HEK293T (cell line): ENCODE results near the gene SEMA7A.

Experiments used
- CTCF ChIA-PET: fragments of 350-600 bp; formaldehyde crosslinking; extraction: SDS; loops from one replicate; lab custom pipeline; 2021; ENCODE audit warnings: antibody characterized with exemption, inconsistent platforms; lab: Yijun Ruan, JAX
- POLR2A ChIA-PET: fragments of 350-600 bp; formaldehyde crosslinking; extraction: SDS; loops from one replicate; lab custom pipeline; 2020; ENCODE audit warnings: antibody characterized with exemption, inconsistent platforms; lab: Yijun Ruan, JAX
- DNase-seq: peaks from one replicate; pipeline ENCODE4 v3.0.0; 2012; ENCODE audit warnings: mixed read lengths; ENCODE audit errors: extremely low spot score
- ARNT ChIP-seq: fragments of 450-650 bp; IDR thresholded peaks from 2 replicates; pipeline ENCODE4 v1.6.1; 2017; ENCODE audit warnings: mild to moderate bottlenecking
- BHLHE40 ChIP-seq: fragments of 450-650 bp; IDR thresholded peaks from 2 replicates; pipeline ENCODE4 v1.6.1; 2016; ENCODE audit warnings: mild to moderate bottlenecking, moderate library complexity, borderline replicate concordance
- CTBP1 ChIP-seq: fragments of 450-650 bp; IDR thresholded peaks from 2 replicates; pipeline ENCODE4 v1.6.1; 2016; ENCODE audit warnings: borderline replicate concordance
- ELF4 ChIP-seq: fragments of 450-650 bp; IDR thresholded peaks from 2 replicates; pipeline ENCODE4 v1.6.1; 2017; ENCODE audit warnings: antibody characterized with exemption
- FOXA1 ChIP-seq: fragments of 450-650 bp; IDR thresholded peaks from 2 replicates; pipeline ENCODE4 v1.6.1; 2016; ENCODE audit warnings: mild to moderate bottlenecking
- FOXK2 ChIP-seq: fragments of 450-650 bp; IDR thresholded peaks from 2 replicates; pipeline ENCODE4 v1.6.1; 2016; ENCODE audit warnings: mild to moderate bottlenecking
- FOXM1 ChIP-seq: fragments of 450-650 bp; IDR thresholded peaks from 2 replicates; pipeline ENCODE4 v1.6.1; 2017; ENCODE audit warnings: mild to moderate bottlenecking, borderline replicate concordance
- HDGF ChIP-seq: fragments of 450-650 bp; IDR thresholded peaks from 2 replicates; pipeline ENCODE4 v1.6.1; 2017; ENCODE audit warnings: antibody characterized with exemption, borderline replicate concordance
- L3MBTL2 ChIP-seq: fragments of 450-650 bp; conservative IDR thresholded peaks from 2 replicates; pipeline ENCODE4 v1.6.1; 2016; ENCODE audit warnings: mild to moderate bottlenecking
- LEF1 ChIP-seq: fragments of 450-650 bp; IDR thresholded peaks from 2 replicates; pipeline ENCODE4 v1.6.1; 2017; ENCODE audit warnings: mild to moderate bottlenecking, borderline replicate concordance
- NFRKB ChIP-seq: fragments of 450-650 bp; IDR thresholded peaks from 2 replicates; pipeline ENCODE4 v1.6.1; 2016; ENCODE audit warnings: mild to moderate bottlenecking, moderate library complexity
- PKNOX1 ChIP-seq: fragments of 450-650 bp; IDR thresholded peaks from 2 replicates; pipeline ENCODE4 v1.6.1; 2016
- SP1 ChIP-seq: fragments of 450-650 bp; IDR thresholded peaks from 2 replicates; pipeline ENCODE4 v1.6.1; 2017
- SUZ12 ChIP-seq: fragments of 450-650 bp; IDR thresholded peaks from 2 replicates; pipeline ENCODE4 v1.6.1; 2016; ENCODE audit warnings: mild to moderate bottlenecking
- TARDBP ChIP-seq: fragments of 450-650 bp; IDR thresholded peaks from 2 replicates; pipeline ENCODE4 v1.6.1; 2016
- ZNF384 ChIP-seq: fragments of 450-650 bp; IDR thresholded peaks from 2 replicates; pipeline ENCODE4 v1.6.1; 2016

SEMA7A gene

DNA sequence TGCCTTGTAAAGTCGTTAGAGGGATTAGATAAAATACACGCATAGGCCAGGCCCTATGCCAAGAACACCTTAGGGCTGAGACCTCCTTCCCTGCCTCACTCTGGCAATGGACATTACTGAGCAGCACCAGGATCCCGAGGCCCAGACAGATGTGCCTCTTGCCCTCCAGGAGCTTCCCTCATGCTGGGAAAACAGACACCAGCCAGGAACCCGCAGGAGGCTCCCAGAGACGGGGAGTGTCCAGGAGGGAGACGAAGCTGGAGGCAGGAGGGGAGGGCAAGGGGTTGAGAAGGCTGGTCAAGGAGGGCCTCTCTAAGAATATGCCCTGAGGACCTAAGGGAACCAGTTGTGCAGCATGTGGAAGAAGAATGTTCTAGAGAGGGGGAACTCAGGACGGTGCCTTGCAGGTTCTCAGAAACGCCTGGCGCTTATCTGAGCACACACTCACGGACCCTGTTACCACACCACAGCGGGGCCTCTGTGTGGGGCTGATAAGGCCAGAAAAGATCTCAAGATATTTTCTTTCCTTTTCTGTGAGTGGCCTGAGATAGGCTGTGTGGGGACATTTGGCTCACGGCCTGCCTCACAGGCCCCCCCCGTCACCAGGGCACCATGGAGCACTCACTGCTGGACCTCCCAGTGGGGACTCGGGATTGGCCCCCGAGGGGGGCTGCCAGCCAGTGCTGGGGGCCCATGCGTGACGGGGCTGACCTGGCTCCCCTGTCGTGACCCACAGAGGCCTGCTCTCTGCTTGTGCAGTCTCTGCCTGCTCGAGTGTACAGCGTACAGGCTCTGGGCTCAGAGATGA, 44.3 kb downstream of the SEMA7A start:
- ChIA-PET POLR2A (interaction anchor here (1.2 kb wide), 1 partner anchor 371 kb away, joined by 3 read pairs; no protein-coding TSS in a partner anchor), CTCF (interaction anchor here (0.6 kb wide), 1 partner anchor 398 kb away, joined by 3 read pairs; no protein-coding TSS in a partner anchor)
- no peak for DNase-seq
- no peak for TF ChIP-seq NFRKB
- TF ChIP-seq ZNF384 = no peak
- no peak for TF ChIP-seq PKNOX1
- no peak for TF ChIP-seq BHLHE40

GRCh38 chr15:74388363-74388951, 45.3 kb downstream of the SEMA7A start:
- ChIA-PET CTCF (interaction anchor here (0.9 kb wide), 1 partner anchor 52 kb away, joined by 3 read pairs; no protein-coding TSS in a partner anchor), POLR2A (interaction anchor here (1.2 kb wide), 1 partner anchor 372 kb away, joined by 3 read pairs; no protein-coding TSS in a partner anchor)
- TF ChIP-seq HDGF (no peak), FOXA1 (no peak), BHLHE40 (no peak), LEF1 (no peak), ZNF384 (no peak), PKNOX1 (no peak), ARNT (no peak), L3MBTL2 (no peak), SUZ12 (no peak), ELF4 (no peak), TARDBP (no peak), CTBP1 (no peak), FOXK2 (no peak), SP1 (no peak), NFRKB (no peak), FOXM1 (no peak)
- DNase-seq = no peak

DNA sequence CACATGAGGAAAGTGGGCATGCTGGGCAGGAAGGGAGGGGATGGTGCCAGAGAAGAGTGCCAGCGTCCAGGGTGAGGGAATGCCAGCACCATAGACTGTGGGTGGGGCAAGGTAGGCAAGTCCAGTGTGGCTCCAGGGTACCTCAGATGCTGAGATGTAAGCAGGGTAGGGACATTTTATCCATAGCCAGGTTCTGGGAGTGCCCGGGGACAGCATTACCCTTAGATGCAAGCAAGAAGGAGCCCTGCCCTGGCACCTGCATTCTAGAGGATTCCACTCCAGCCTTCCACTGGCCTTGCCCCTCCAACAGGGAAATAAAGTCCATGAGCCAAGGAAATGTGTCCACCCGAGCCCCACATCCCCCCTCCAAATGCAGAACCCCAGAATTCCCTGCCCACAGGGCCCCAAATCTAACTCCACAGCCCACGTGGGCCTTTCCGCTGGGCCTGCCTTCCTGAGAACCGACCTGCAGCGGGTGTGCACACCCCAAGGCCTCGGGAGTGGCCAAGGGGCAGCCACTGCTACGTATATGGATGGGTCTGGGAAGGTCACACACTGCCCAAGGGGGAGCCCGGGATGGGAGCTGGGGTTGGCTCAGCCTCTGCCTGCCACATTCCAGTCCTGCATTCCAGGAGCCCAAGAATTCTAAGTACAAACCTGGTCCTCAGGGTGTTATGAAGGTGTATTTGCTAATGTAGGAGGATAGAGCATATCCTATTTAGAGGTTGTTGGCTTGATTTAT, 46.0 kb downstream of the SEMA7A start:
- ChIA-PET POLR2A (interaction anchor here (1.2 kb wide), 1 partner anchor 373 kb away, joined by 3 read pairs; no protein-coding TSS in a partner anchor), CTCF (interaction anchor here (0.6 to 0.9 kb wide), 2 partner anchors 12 to 53 kb away, joined by 3 read pairs; no protein-coding TSS in a partner anchor)
- TF ChIP-seq ELF4 = no peak
- TF ChIP-seq SUZ12 = no peak
- no peak for TF ChIP-seq FOXM1
- no peak for TF ChIP-seq L3MBTL2
- TF ChIP-seq BHLHE40 = no peak
- no peak for TF ChIP-seq TARDBP
- no peak for TF ChIP-seq FOXK2
- no peak for DNase-seq

GRCh38 chr15:74387141-74387541, 46.6 kb downstream of the SEMA7A start:
- CTCF ChIA-PET = interaction anchor here (0.6 kb wide), 1 partner anchor 11 kb away, joined by 3 read pairs; no protein-coding TSS in a partner anchor
- POLR2A ChIA-PET = interaction anchor here (0.6 kb wide), 1 partner anchor 45 kb away, joined by 4 read pairs; no protein-coding TSS in a partner anchor
- DNase-seq = no peak
- TF ChIP-seq CTBP1 (no peak), TARDBP (no peak), SUZ12 (no peak), FOXA1 (no peak), FOXM1 (no peak), FOXK2 (no peak), ZNF384 (no peak), ARNT (no peak), PKNOX1 (no peak), LEF1 (no peak), SP1 (no peak), BHLHE40 (no peak), HDGF (no peak), L3MBTL2 (no peak), ELF4 (no peak), NFRKB (no peak)

DNA sequence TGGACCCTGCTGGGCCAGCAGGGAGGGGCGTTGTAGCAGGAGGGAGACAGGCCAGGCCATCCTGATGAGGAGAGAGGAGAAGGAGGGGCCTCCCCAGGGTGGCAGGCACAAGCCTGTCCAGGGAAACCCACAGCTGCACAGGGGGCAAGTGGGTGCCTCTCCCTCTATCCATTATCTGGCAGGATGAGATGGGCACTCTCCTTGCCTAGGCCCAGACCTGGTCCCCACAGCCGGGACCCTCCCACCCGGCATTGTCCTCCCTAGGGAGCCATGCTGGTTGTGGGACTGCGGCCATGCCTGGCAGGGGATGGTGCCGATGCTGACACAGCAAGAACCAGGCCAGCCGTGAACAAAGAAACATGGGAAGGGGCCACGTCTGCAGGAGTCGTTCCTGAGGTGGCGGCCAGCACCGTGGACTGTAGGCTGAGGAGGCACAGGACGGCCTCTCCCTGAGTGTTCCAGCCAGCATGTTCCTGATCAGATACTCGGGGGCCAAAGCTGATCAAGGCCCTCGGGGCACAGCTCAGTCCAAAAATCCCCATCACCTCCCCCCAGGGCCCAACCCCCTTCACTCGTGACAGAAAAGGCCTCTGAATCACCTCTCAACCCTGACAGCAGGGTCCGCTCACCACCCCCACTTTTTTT, 47.1 kb downstream of the SEMA7A start:
- POLR2A ChIA-PET = interaction anchor here (0.6 to 3.3 kb wide), 3 partner anchors 45 to 229 kb away, joined by 4 to 13 read pairs (median 6); partner anchors contain the start of genes CLK3 and UBL7
- CTCF ChIA-PET = interaction anchor here (1.0 kb wide), 1 partner anchor 245 kb away, joined by 3 read pairs; no protein-coding TSS in a partner anchor
- no peak for TF ChIP-seq BHLHE40
- TF ChIP-seq SUZ12 = no peak
- TF ChIP-seq HDGF = no peak
- TF ChIP-seq ARNT = no peak
- no peak for TF ChIP-seq FOXM1
- no peak for TF ChIP-seq NFRKB
- TF ChIP-seq LEF1 = no peak
- no peak for TF ChIP-seq ZNF384
- no peak for TF ChIP-seq PKNOX1
- TF ChIP-seq SP1 = no peak
- no peak for TF ChIP-seq TARDBP
- no peak for TF ChIP-seq ELF4
- no peak for TF ChIP-seq L3MBTL2
- no peak for TF ChIP-seq FOXK2
- no peak for TF ChIP-seq FOXA1
- TF ChIP-seq CTBP1 = no peak
- DNase-seq = no peak
